ENCODE measurements around the gene STEAP1B. TPM values are rescaled to one million over a fixed set of nuclear protein-coding genes. Genes with fewer than 3 reads are reported as not detected.

The STEAP1B gene
- total and polyA plus RNA-seq, 2 of the 4 experiments (the other 2 are of a cell fraction): 7.9 to 13.8 TPM

DNA sequence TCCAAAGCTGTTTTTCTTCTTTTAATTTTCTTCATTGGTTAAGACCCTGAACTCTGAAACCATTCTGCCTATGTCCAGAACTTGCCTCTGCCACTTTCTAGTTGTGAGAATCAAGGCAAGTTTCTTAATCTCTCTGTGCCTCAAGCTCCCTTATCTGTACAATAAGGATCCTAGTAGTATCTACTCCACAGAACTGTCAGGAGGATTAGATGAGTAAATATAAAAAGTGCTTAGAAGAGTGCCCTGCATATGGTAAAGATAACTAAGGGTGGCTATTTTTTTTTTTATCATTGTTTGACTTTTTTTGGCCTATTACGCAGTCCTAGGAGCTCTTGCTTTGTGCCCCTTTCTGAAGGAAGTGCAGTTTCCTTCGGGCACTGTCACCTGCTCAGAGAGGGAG, 96.6 kb downstream of the STEAP1B start:
- in situ Hi-C loops (cut with MboI; ENCODE audit: low sequenced_read_pairs): no loop called here
- ATAC-seq (ENCODE audit: low read depth) (no peak), DNase-seq (no peak)
- dilution Hi-C loops (cut with HindIII; ENCODE audit: low sequenced_read_pairs, unreplicated experiment): no loop called here
- Histone ChIP-seq H2AK9ac (replicated peaks; ENCODE audit: low read depth, low read length, poor library complexity) (no peak overlapping the region), H3K18ac (ENCODE audit: low read depth, low read length) (no peak overlapping the region), H3K27ac (ENCODE audit: insufficient read depth, low read length) (no peak overlapping the region), H3K27me3 (ENCODE audit: control insufficient read depth, insufficient read depth, low read length) (no peaks in the 10 kb centered on the region), H3K4me1 (ENCODE audit: control insufficient read depth, insufficient read depth, low read length) (no peaks in the 10 kb centered on the region), H2BK5ac (ENCODE audit: low read depth, low read length, poor library complexity, severe bottlenecking) (no peak overlapping the region), H3K9me3 (ENCODE audit: control insufficient read depth, insufficient read depth, low read length) (no peaks in the 10 kb centered on the region), H2BK120ac (ENCODE audit: low read depth, low read length) (no peak overlapping the region), H4K5ac (ENCODE audit: low read depth, low read length) (no peak overlapping the region), H3K4ac (ENCODE audit: low read depth, low read length) (no peak overlapping the region), H4K20me1 (ENCODE audit: insufficient read depth, low read length) (no peaks in the 10 kb centered on the region), H3K9ac (ENCODE audit: low read depth, low read length) (no peak overlapping the region), H2BK15ac (ENCODE audit: low read depth, low read length) (no peak overlapping the region), H4K8ac (ENCODE audit: low read depth in 2 of 2, low read length in 2 of 2) (no peak overlapping the region), H4K91ac (ENCODE audit: insufficient read depth, low read depth, low read length) (no peak overlapping the region), H3K4me3 (ENCODE audit: insufficient read depth, low read depth, low read length) (no peak overlapping the region), H2BK20ac (ENCODE audit: low read depth, low read length) (no peak overlapping the region), H3K9me1 (ENCODE audit: insufficient read depth, low read length) (no peaks in the 10 kb centered on the region), H3K79me1 (ENCODE audit: low read depth in 1 of 2, low read length in 2 of 2) (no peaks in the 10 kb centered on the region), H3K23ac (ENCODE audit: low read depth, low read length) (no peak overlapping the region), H3K56ac (ENCODE audit: extremely low read depth, insufficient read depth, low read length) (no peak overlapping the region), H2AK5ac (ENCODE audit: low read depth, low read length) (no peak overlapping the region), H3K36me3 (ENCODE audit: control insufficient read depth, insufficient read depth, low read length) (no peaks in the 10 kb centered on the region), H3K14ac (replicated peaks; ENCODE audit: low read depth, low read length) (no peak overlapping the region), H3K4me2 (ENCODE audit: low read depth, low read length) (no peak overlapping the region), H2AFZ (replicated peaks; ENCODE audit: low read length, poor library complexity) (no peak overlapping the region)
- TF ChIP-seq RAD21 (IDR thresholded peaks at IDR 0.05; ENCODE audit: low read length) (no peak), POLR2A (IDR thresholded peaks at IDR 0.05; ENCODE audit: low read depth, low read length) (no peak), MXI1 (IDR thresholded peaks at IDR 0.05; ENCODE audit: borderline replicate concordance, low read depth, low read length) (no peak)
- WGBS, 2 experiments (ENCODE audit: extremely low coverage in 2 of 2, insufficient read length in 1 of 2): no CpG with 5 or more reads among the region's 2 CpGs
- POLR2A ChIA-PET (ENCODE audit: unreplicated experiment): no interaction called here
- intact Hi-C loops (cut with micrococcal nuclease): no loop called here
- no TSS peak for BruUV-seq (replicated peaks)
- CTCF ChIA-PET: interaction anchor here (0.6 kb wide), 1 partner anchor 585 kb away, joined by 4 read pairs; no protein-coding TSS in a partner anchor
